DOHH2 (cell line): ENCODE results near the gene PNPLA7.

Source experiments
- CTCF ChIP-seq: fragments of 200-600 bp; sonication (generic); IDR thresholded peaks from one replicate; pipeline ENCODE4 v1.5.1; 2014; ENCODE audit warnings: antibody characterized with exemption, mild to moderate bottlenecking, low read depth, low read length; ENCODE audit not compliant: poor library complexity, severe bottlenecking
- EZH2phosphoT487 ChIP-seq: fragments of 200-600 bp; sonication (generic); IDR thresholded peaks from 2 replicates; pipeline ENCODE4 v1.6.1; 2017; ENCODE audit warnings: borderline replicate concordance, mild to moderate bottlenecking, antibody characterized with exemption, low read length, moderate library complexity, mixed read lengths

GRCh38 chr9:137447722-137448601, 102.2 kb downstream of the PNPLA7 start:
- TF ChIP-seq CTCF (no peak), EZH2phosphoT487 (no peak)
